HG03097 (cell line): ENCODE data around the gene DIAPH1.

Experiments
- ATAC-seq: cut with Tn5 transposase; IDR thresholded peaks from one replicate; pipeline ENCODE4 v1.9.1; 2021; ENCODE audit not compliant: unreplicated experiment, low FRiP score

The DIAPH1 gene

GRCh38 chr5:141565826-141566570 lies 52.8 kb downstream of the DIAPH1 start:
- no peak for ATAC-seq

- ATAC-seq: peak; percentile 91
Measured at GRCh38 chr5:141564216-141564692, 54.5 kb downstream of the DIAPH1 start.

- no peak for ATAC-seq
Measured at GRCh38 chr5:141560725-141561483, 57.9 kb downstream of the DIAPH1 start.

- no peak for ATAC-seq
Measured at GRCh38 chr5:141560151-141560550, 58.6 kb downstream of the DIAPH1 start.

GRCh38 chr5:141559461-141559860 lies 59.3 kb downstream of the DIAPH1 start:
- no peak for ATAC-seq

GRCh38 chr5:141558150-141558549 lies 60.6 kb downstream of the DIAPH1 start:
- ATAC-seq: no peak

GRCh38 chr5:141557681-141558136 lies 61.1 kb downstream of the DIAPH1 start:
- peak; percentile 61 for ATAC-seq

GRCh38 chr5:141547921-141548320 lies 70.9 kb downstream of the DIAPH1 start:
- ATAC-seq: no peak

GRCh38 chr5:141547488-141547887 lies 71.3 kb downstream of the DIAPH1 start:
- ATAC-seq: no peak

- ATAC-seq: no peak
Measured at GRCh38 chr5:141543053-141543452, 75.7 kb downstream of the DIAPH1 start.

- no peak for ATAC-seq
Measured at GRCh38 chr5:141534492-141535213, 84.1 kb downstream of the DIAPH1 start.

GRCh38 chr5:141533897-141534296 lies 84.9 kb downstream of the DIAPH1 start:
- ATAC-seq: no peak

- ATAC-seq: no peak
Measured at GRCh38 chr5:141532726-141533125, 86.1 kb downstream of the DIAPH1 start.

GRCh38 chr5:141529873-141530272 lies 88.9 kb downstream of the DIAPH1 start:
- ATAC-seq: no peak

GRCh38 chr5:141529002-141529401 lies 89.8 kb downstream of the DIAPH1 start:
- no peak for ATAC-seq

GRCh38 chr5:141528291-141528984 lies 90.4 kb downstream of the DIAPH1 start:
- ATAC-seq: no peak

GRCh38 chr5:141527426-141527825 lies 91.4 kb downstream of the DIAPH1 start:
- no peak for ATAC-seq

- no peak for ATAC-seq
Measured at GRCh38 chr5:141525653-141526052, 93.1 kb downstream of the DIAPH1 start.

GRCh38 chr5:141524604-141525597 lies 93.9 kb downstream of the DIAPH1 start:
- peak; percentile 67 for ATAC-seq
